CD4-positive, alpha-beta T cell treated with Interferon alpha-2 for 1 hour (primary cell): ENCODE data around the gene IKZF2.

Experiments used
- DNase-seq, 2 donors: peaks; one replicate each; pipeline ENCODE4 v3.0.0-alpha.2; 2020 to 2022

Gene IKZF2

DNA sequence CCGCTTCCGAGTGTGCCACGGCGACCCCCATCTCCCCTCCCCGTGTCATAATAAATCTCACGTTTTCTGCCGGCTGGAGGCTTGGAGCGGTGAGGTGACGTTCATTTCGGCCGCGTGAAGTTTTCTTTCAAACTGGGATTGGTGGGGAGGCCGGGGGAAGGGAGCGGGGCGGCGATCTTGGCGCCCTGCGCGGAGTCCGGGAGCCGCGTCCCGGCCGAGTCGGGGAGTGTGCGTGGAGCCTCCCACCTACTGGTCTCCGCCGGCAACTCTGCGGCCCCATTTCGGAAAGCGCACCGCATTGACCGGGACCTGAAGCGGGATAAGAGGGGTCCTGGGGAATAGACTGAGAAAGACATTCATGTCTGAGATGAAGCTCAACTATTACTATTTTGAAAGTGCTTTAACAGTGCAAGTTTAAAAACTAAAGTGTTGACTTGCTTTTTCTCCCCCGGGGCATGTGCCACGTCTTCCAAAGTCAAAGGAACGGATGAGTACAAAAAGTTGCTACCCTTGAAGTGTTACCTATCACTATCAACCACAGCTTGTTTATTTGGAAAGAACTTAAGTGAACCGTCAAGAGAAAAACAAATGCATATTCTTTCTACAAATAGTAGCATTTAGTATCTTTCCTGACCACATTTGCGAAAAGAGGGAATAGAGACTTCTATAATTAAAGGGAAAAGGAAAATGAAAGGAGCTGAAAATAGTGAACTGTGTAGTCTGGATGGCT lies 818 bp upstream of the IKZF2 start:
- DNase-seq, result peak in 1 of 2 donors; percentile 9

DNA sequence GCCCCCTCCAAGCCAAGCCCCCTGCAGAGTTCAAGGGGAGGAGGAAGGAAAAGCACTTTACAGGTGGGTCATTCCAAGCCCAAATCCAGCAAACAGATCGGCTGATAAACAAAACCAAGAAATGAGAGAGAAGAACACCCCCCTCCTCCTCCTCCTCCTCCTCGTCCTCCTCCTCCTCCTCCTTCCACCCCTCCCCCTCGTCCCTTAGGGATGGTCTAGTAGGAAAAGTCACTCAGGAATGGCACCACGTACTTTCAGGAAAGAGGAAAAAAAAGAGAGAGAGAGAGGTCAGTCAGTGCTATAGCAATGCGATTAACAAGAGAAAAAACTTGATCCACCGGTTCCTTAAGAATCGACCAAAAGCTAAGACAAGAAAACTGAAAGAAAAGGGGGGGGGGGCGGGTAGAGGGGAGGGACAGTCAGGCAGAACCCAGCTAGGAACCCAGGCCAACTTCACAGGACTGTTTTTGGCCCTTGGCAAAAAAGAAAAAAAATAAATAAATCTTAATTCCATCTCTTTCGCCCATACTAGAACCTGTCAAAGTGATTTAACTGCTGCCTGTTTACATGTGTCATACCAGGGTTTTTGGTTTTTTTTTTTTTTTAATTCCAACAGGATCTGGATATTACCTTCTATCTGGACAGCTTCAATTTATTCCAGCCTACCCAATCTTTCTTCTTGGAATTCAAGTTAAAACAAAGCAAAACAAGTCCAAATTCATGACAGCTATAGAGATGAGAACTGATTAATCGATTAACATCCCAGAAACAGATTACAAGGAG lies 906 bp downstream of the IKZF2 start:
- no peak for DNase-seq

DNA sequence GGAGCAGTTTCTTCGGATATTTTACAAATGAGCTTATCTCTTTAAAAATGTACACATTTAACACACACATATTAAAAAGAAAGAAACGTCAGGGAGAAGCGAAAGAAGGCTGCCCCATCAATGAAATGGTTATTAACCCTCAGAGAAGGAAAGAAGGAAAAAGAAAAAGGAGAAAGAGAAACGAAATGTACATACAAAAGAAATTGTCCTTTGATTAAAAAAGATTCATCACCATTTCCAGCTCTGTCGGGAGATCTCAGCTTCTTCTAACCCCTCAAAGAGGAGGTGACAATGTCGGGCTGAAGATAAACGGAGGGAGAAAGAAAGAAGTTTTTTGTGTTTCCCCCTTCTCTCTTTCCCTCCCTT lies 1.5 kb downstream of the IKZF2 start:
- no peak for DNase-seq

DNA sequence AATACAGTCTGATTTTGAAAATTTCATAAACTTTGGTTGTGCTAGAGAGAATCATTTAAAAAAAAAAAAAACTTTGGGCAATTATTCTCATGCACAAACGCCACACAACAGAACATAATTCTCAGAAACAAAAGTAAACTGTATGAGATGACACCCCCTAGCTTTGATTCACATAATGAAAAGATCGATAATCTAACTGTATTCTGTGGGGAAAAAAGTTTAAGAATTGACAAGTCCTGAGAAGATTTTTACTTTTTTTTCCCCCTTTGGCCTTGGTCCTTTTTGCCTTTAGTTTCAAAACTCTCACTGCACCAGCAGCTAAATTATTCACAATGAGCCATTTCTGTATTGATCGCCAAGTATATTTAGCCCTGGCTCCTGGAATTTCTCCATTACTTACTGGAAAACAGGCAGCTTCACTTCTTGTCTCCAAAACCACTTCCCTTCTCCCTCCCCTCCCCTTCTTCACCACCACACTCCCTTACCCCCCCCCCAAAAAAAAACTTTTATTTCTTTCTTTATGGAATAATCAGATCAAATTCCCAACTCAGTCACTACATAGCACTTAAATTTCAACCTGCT lies 2.0 kb downstream of the IKZF2 start:
- DNase-seq, result no peak

DNA sequence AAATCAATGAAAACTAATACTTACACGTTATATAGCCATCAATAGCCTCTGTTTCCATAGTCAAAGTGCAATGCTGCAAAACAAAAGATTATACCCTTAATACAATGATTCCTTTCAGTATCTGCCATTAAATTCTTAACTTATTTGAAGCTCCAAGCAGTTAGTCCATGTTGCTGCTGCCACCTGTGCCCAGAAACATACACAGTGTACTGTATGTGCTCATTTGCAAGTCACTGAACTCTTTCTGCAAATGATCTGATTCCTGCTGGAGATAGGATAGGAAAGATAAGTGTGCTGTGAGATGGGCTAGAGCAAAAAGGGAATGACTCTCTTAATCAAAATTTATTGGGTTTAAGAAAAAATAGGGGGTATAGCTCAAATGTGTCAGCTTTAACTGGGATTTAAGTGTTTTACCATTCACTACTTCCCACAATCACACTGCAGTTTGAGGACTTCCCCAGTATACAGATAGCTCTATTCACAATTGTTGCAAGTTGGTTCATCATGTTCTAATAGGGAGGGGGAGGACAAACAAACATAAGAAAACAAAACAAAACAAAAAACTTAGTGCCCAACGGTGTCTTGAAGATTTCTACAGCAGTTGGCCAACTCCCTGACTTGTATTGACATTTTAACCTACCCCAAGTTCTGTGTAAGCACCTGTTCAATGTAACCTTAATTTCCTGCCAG lies 2.7 kb downstream of the IKZF2 start:
- DNase-seq, result no peak

DNA sequence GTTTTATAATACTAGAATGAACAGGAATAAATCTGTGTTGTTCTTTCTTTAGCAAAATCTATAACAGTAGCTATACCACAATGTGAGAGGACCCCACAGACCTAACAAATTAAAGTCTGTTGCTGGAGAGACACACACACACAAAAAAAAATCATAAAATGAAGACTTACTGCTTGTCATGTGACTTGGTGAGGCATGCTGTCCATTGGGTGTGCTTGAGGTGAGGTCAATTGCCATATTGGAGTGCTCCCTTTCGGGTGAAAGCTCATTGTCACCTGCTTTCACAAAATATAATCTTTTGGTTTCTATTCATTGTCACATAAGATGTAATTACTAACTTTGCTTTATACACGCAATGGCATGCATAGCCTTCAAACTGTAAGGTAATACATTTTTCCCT lies 3.9 kb downstream of the IKZF2 start:
- DNase-seq, result peak; percentile 38 to 61

DNA sequence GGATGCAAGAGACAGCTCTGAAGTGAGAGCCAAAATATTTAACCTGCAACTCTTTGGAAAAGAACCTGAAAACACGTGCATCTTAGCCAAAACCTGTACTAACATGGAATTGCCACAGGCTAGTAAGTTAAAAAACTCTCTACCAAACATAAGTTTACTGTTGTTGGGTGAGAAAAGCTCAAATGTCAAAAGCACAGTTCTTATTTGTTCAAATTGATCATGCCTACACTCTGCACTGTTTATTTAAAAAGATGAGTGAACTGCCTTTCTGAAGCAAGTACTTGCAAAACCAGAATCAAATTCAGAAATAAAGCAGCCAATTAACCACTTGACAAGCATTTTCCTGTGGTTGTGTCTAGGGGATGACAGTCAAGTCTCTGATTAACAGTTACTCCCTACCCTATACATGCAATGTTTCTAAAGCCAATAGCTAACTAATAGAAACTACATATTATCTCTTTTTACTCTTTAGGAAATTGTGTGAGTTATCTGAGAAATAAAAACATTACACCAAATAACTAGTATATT lies 5.6 kb downstream of the IKZF2 start:
- DNase-seq, result no peak

DNA sequence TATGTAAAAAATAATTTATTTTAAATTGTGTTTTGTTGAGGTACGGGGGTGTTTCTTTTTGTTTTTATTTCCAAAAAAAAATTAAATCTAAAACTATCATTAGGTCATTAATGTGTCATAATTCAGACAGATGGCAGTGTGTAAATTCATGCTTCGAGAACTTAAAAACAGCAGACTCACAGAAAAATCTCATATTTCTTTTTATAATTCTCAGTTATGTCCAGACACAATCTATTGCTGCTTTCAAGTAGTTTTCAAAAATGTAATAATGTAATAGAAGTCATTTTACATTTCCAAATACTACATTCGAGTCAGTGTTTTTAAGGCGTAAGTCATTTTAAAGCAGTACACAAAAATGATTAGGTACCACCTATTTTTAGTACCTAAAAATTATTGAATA lies 14.3 kb downstream of the IKZF2 start:
- no peak for DNase-seq

DNA sequence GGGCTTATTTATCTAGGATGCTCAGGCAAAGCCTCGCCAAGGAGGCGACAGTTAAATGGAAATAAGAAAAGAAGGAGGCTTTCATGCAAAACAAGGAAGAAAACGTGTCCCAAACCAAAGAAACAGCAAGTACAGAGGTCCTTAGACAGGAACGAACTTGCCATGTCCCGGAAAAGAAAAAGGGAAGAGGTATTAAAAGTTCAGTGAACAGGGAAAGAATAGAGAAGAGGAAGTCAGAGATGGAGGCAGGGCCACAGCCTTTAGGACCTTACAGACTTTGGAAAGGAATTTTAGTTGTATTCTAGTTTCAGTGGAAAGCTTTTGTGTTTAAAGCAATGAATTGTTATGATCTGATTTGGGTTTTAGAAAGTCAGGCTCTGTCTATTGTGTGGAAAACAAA lies 22.1 kb downstream of the IKZF2 start:
- DNase-seq, result no peak

DNA sequence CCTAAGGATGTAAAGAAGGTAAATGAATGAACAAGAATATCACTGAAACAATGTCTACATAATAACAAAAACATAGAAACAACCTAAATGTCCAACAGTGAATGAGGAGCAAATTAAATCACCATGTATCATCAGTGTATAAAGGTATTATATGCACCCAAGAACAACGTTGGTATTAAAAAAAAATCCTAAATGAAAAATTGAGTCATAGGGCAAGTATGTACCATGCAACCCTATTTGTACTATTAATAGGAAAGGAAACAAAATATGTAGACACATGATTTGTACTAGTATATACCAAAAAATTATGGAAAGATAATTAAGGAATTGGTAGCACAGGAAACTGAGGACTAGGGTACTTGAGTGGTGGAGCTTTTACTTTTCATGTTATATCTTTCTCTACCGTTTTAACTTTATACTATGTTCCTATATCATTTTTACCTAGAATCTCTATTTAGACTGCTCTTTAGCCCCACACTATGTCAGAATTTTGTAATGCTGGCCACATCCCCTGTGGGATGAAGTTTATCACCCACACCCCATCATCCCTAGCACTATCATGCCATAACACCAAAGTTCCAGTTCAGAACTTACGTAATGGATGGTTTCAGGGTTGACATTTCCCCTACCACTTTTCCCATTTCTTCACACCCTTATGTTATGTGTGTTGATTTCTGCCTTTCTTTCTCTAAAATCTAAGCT lies 25.6 kb downstream of the IKZF2 start:
- DNase-seq, result no peak

DNA sequence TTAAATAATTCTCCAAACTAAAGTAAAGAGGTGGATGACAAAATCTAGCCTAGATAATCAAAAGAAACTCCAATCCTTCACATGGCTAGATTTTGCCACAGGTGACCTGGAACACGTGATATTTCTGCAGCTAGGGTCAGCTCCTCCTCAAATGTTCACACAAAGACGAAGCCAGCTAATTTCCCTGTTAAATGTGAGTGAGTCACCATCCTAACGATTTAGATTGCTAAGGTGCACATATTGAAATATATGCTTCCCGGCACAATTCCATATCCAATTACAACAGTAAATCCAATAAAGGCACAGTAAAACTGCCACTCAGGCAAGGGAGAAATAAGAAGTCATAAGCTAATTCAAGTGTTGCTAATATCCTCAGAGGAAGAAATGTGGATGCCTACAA lies 28.7 kb downstream of the IKZF2 start:
- DNase-seq, result no peak

DNA sequence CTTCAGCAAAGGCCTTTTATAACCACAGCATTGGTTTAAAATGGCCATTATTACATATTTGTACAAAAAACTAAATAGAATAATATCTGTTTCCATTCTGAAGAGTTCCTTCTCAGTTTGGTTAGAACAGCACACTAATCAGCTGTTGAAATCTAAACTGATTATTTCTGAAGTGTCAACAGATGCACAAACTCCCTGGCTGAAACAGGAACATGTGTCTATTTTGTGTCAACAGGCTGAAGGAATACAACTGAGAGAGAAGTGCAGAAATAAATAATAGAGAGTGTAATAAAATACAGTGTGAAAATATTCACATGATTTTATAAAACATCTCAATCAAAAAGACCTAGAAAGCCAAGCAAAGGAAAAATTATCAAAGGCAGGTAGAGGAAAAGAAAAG lies 29.7 kb downstream of the IKZF2 start:
- no peak for DNase-seq

DNA sequence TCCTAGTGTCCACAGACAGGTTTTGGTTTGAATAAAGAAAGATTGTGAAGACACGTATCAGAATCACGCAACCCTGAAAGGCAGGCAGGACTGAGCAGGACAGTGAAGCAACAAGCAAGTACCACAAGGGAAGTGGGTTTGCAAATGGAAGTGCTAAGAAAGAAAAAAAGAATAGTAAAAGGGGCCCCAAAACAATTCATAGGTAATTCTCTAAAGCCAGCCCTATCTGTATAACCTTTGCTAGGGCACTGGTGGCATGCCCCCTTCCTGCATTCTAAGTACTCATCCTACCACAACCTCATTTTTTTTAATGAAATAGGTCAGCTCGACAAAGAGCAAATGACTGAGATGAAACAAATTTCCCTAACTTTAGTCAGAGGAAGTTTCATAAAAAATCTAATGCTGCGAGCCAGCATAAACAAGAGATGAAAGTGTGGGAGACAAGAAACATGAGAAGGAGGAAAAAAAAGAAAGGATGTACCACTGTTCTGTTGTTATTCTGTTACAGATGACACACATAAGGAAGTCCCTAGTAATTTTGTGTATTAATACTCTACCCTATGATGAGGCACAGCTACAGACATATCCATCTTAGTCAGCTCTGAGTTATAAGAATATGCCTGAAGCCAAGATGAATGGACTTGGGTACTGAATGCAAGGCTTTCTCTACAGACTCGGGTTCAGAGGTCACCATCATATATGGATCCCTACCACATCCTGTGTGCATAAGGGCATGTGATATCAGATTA lies 32.2 kb downstream of the IKZF2 start:
- peak; percentile 2 to 49 for DNase-seq

DNA sequence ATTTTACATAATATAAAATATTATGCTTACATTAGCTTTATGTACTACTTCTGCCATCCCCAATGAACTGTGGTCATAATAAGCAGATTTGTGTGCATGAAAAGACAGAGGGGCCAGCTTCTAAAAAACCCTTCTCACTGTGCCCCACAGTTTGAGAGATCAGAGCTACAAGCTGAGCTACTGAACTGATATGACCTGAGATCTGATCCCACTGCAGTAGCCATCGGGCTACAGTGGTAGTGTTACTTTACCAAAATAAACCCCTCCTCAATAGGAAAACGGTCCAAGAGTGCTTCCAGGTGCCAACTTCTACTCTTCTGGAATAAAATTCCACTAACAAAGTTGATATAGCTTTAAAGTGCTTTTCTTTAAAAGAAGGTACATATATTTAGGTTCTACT lies 43.1 kb downstream of the IKZF2 start:
- DNase-seq, result no peak

DNA sequence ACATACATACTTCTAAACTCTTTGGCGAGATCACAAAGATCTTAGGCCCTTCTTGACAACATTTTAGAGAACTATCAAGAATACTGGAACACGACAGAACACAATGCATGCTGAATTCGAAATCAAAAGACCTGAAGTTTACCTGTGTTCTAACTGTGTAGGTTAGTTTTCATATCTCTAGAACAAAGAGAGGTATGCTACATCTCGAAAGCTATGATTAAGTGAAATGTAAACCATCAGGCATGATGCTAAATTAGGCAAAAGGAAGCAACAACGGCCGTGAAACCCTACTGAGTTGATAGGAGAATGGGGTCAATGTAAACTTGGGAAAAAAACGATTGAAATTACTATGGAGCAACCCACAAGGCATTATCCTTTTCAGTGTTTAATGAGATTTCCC lies 43.7 kb downstream of the IKZF2 start:
- no peak for DNase-seq

DNA sequence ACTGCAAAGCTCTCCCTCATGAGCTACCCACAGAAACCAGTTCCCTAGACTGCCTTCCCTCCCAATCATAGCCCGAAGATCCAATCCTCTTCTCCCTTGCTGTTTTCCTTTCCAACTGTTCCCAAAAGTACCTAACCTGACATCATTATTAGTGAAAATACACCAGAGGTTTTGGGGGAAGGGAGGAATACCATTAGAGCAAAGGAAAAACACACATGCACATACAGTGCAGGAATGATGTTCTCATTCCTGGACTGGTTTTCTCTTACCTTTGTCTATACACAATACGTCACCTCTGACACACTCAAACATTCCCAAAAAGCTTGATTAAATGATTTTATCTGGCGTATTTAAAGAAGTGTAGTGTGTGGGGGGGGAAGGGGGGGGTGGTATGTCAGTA lies 46.2 kb downstream of the IKZF2 start:
- no peak for DNase-seq

DNA sequence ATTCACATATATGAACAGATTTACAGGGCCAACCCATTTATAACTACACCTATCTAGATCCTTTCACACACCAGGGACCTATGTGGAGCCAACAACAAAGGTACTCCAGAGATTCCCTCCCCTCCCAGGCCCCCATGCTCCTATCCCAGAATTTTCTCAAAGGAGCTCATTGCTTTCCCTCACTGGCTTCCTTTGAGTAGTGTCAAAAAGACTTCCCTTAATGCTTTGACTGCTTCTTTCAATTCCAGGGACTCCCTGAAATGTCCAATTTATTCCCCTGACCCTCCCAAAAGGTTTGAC lies 46.6 kb downstream of the IKZF2 start:
- DNase-seq, result no peak

DNA sequence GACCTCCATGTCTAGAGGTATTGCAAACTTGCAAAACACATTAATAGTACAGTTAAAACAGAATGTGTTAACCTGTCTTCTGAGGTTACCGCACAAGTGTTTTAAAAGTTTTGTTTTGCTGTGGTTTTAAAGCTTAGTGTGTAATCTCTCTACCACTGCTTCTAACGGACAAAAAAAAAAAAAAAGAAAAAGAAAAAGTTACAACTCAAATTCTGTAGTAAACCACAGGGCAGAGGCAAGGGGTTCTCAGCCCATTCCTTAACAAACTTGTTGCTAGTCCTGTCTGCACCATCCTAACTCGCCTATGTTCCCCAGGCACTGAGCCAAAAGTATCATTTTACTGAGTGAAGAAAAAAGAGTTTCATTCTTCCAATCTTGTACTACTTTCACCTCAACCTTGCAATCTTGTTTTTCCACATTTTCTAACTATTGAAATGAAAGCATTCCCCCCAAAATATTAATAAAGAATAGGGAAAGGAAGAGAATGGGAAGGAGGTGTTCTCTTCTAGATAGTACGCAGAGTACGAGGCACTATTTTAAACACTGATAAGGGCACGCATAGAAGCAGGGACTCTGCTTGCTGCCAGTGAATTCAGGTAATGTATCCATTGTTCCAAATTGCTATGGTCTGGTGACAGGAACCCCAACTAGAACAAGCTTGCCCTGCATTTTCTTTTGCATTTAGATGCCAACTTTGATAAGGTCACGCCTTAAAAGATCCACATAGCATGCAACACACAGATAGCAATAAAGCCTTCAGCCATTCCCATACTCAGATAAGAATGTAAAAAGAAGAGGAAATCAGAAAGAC lies 47.1 kb downstream of the IKZF2 start:
- peak in 1 of 2 donors; percentile 42 for DNase-seq

DNA sequence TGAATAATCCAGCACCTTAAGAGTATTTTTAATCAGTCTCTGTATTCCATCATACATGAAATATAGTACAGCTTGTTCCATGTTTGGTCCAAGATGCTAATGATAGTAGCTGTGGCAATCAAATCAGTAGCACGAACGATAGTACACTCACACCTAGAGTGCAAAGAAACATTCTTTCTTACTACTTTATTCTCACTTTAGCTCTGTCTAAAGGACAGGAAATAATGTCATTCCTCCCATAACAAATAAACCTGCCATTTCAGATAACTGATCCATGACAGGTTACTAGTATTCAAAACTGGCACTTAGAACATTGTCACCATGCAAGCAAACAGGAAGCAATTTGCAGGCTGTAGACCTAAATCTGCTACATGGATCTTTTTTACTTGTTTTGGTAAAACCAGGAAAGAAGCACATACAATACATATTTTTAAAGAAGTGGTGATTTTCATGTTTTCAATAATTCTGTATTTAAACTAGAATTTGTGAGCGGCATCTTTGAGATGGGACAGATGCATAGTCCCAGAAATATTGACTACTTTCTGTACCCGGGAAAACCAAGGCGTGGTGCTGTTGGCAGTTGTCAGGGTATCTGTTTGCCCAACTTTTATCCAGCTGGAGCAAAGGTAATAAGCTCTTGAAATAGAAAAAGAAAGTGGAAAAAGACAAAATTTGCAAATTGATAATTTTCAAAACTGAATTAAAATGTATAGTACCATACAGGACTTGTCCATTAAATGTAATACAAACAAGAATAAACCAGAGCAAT lies 49.5 kb downstream of the IKZF2 start:
- DNase-seq, result peak in 1 of 2 donors; percentile 29

DNA sequence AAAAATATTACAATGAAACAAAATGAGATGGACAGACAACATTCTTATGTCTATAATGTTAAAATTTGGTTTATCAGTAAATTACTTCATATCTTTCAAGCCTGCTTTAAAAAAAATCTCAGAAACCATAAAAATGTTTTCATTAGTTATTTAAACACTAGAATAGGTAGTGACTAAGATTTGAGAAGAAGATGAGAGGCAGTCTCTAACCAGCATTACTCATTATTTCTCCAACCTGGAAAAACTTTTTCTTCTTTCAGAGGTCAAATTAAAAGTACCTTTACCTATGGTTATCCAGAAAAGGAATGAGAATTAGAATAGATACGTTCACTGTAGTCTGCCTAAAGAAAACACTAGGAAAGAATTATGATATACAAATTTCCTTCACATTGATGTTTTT lies 50.3 kb downstream of the IKZF2 start:
- no peak for DNase-seq

DNA sequence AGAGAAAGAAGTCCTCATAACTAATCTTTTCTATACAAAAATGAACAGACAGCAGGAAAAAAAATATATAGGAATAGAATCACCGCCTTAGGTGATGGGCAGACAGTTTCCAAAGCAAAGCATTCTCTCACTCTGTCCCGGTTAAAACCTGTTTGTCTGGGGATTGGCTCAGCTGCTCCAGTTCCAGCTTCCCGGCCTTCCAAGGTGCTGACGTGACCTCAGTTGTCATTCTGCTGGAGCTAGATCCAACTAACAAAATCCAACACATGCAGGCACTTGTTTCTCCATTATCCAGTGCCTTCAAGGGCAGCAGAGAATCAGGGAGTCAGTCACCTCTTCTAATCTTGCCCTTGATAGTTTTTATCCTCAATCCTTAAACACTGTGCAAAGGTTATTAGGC lies 52.8 kb downstream of the IKZF2 start:
- DNase-seq, result no peak
